Parathyroid adenoma (tissue), 2 donors: Measurements from ENCODE around the gene SSRP1.

ENCODE experiments used
- H2AFZ ChIP-seq: fragments of 300-600 bp; sonication (generic); one replicate; pipeline ENCODE4 v1.7.0; 2017; ENCODE audit warnings: antibody characterized with exemption, mild to moderate bottlenecking
- H3K27ac ChIP-seq: fragments of 300-600 bp; sonication (generic); one replicate; pipeline ENCODE4 v1.7.0; 2017
- H3K27me3 ChIP-seq: fragments of 300-600 bp; sonication (generic); one replicate; pipeline ENCODE4 v1.7.0; 2017; ENCODE audit warnings: low read length; ENCODE audit not compliant: control insufficient read depth, insufficient read depth
- H3K36me3 ChIP-seq: fragments of 300-600 bp; sonication (generic); one replicate; pipeline ENCODE4 v1.7.0; 2017; ENCODE audit warnings: low read length; ENCODE audit not compliant: control insufficient read depth, insufficient read depth
- H3K4me1 ChIP-seq: fragments of 300-600 bp; sonication (generic); one replicate; pipeline ENCODE4 v1.7.0; 2017; ENCODE audit warnings: control low read depth
- H3K4me2 ChIP-seq: fragments of 300-600 bp; sonication (generic); one replicate; pipeline ENCODE4 v1.7.0; 2017; ENCODE audit warnings: low read length
- H3K4me3 ChIP-seq: fragments of 300-600 bp; sonication (generic); one replicate; pipeline ENCODE4 v1.7.0; 2017; ENCODE audit warnings: low read depth, low read length
- H3K79me2 ChIP-seq: fragments of 300-600 bp; sonication (generic); one replicate; pipeline ENCODE4 v1.7.0; 2017; ENCODE audit warnings: control low read depth
- H3K9ac ChIP-seq: fragments of 300-600 bp; sonication (generic); one replicate; pipeline ENCODE4 v1.7.0; 2017; ENCODE audit warnings: mild to moderate bottlenecking
- H3K9me3 ChIP-seq: fragments of 300-600 bp; sonication (generic); one replicate; pipeline ENCODE4 v1.7.0; 2017; ENCODE audit warnings: low read length; ENCODE audit not compliant: control insufficient read depth
- CTCF ChIP-seq: fragments of 300-600 bp; sonication (generic); IDR thresholded peaks from one replicate; pipeline ENCODE4 v1.7.0; 2017; ENCODE audit warnings: antibody characterized with exemption, mild to moderate bottlenecking
- donor health status: primary hyperparathyroidism.

The SSRP1 gene

GRCh38 chr11:57359896-57360690 lies 24.4 kb upstream of the SSRP1 start:
- no peaks in the 10 kb centered on the region for H3K36me3 ChIP-seq
- no peak overlapping the region for H3K4me2 ChIP-seq
- no peak overlapping the region for H3K4me3 ChIP-seq
- H3K27me3 ChIP-seq: no peaks in the 10 kb centered on the region
- no peak overlapping the region for H3K27ac ChIP-seq
- peaks cover 2% of the 10 kb centered on the region for H3K4me1 ChIP-seq
- no peak overlapping the region for H3K9ac ChIP-seq
- no peak for TF ChIP-seq CTCF
- no peaks in the 10 kb centered on the region for H3K79me2 ChIP-seq
- H2AFZ ChIP-seq: no peak overlapping the region
- no peaks in the 10 kb centered on the region for H3K9me3 ChIP-seq

DNA sequence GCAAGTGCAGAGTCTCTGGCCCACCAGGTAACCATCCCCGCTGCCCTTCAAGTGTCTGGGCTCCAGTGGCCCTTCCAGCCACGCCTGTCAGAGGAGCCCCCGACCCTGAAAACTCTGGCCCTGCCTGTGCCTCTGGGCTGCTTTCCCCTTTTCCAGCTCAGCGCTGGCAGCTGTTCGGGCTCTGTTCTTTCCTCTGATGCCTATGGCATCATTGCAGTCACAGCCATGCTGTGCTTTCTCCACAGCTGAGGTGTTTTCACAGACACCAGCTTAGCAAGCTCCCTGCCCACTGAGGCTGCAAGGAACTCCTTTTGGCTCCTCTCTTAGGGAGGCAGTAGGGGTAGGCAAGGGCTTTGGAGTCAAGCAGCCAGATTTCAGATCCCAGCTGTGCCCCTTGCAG lies 23.7 kb upstream of the SSRP1 start:
- H3K36me3 ChIP-seq: no peaks in the 10 kb centered on the region
- no peaks in the 10 kb centered on the region for H3K27me3 ChIP-seq
- H3K4me1 ChIP-seq: peaks cover 2% of the 10 kb centered on the region
- no peak for TF ChIP-seq CTCF
- H3K9ac ChIP-seq: no peak overlapping the region
- H3K4me2 ChIP-seq: no peak overlapping the region
- no peak overlapping the region for H3K4me3 ChIP-seq
- no peak overlapping the region for H2AFZ ChIP-seq
- no peaks in the 10 kb centered on the region for H3K79me2 ChIP-seq
- no peaks in the 10 kb centered on the region for H3K9me3 ChIP-seq
- no peak overlapping the region for H3K27ac ChIP-seq

GRCh38 chr11:57358991-57359390 lies 23.3 kb upstream of the SSRP1 start:
- no peak overlapping the region for H2AFZ ChIP-seq
- no peak overlapping the region for H3K4me2 ChIP-seq
- no peaks in the 10 kb centered on the region for H3K36me3 ChIP-seq
- no peaks in the 10 kb centered on the region for H3K9me3 ChIP-seq
- peaks cover 2% of the 10 kb centered on the region for H3K4me1 ChIP-seq
- no peaks in the 10 kb centered on the region for H3K79me2 ChIP-seq
- H3K27ac ChIP-seq: no peak overlapping the region
- H3K4me3 ChIP-seq: no peak overlapping the region
- H3K27me3 ChIP-seq: no peaks in the 10 kb centered on the region
- TF ChIP-seq CTCF: no peak
- no peak overlapping the region for H3K9ac ChIP-seq

- Histone ChIP-seq H3K4me1 (no peaks in the 10 kb centered on the region), H3K9ac (no peak overlapping the region), H3K27me3 (no peaks in the 10 kb centered on the region), H3K79me2 (no peaks in the 10 kb centered on the region), H2AFZ (no peak overlapping the region), H3K9me3 (no peaks in the 10 kb centered on the region), H3K4me2 (no peak overlapping the region), H3K36me3 (no peaks in the 10 kb centered on the region), H3K27ac (no peak overlapping the region), H3K4me3 (no peak overlapping the region)
- TF ChIP-seq CTCF: no peak
These were observed 22.9 kb upstream of the SSRP1 start for GRCh38 chr11:57358543-57358961.

- Histone ChIP-seq H3K4me2 (no peak overlapping the region), H3K9ac (no peak overlapping the region), H3K27ac (no peak overlapping the region)
These were observed 22.2 kb upstream of the SSRP1 start for GRCh38 chr11:57357856-57358255.

More at GRCh38 chr11:57357856-57358255, 22.2 kb upstream of the SSRP1 start:
- Histone ChIP-seq H3K4me1 (no peaks in the 10 kb centered on the region), H2AFZ (no peak overlapping the region), H3K9me3 (no peaks in the 10 kb centered on the region), H3K36me3 (no peaks in the 10 kb centered on the region), H3K4me3 (no peak overlapping the region), H3K27me3 (no peaks in the 10 kb centered on the region), H3K79me2 (no peaks in the 10 kb centered on the region)
- TF ChIP-seq CTCF: no peak
